HepG2 (cell line): ENCODE data around the gene SLC13A2. TPM values are rescaled to one million over a fixed set of nuclear protein-coding genes. Genes with fewer than 3 reads are reported as not detected.

Source experiments
- ATAC-seq: fragments of 200-7000 bp; cut with Tn5 transposase; 3 replicates; pipeline ENCODE4 v1.9.1; 2020; ENCODE audit warnings: mild to moderate bottlenecking, moderate library complexity
- BruUV-seq: library from RNA; stranded (reverse); fragments of 400-500 nt; replicated peaks from 2 replicates; lab custom pipeline; 2021; lab: Mats Ljungman, UMichigan
- CTCF ChIA-PET: fragments of 300-600 bp; formaldehyde crosslinking; extraction: SDS; loops from one replicate; lab custom pipeline; 2021; ENCODE audit warnings: low total read pairs, inconsistent platforms, low intra/inter-chr PET ratio; lab: Yijun Ruan, JAX
- POLR2A ChIA-PET: fragments of 350-600 bp; sonication (Branson Sonifier 250); formaldehyde crosslinking; loops from one replicate; lab custom pipeline; 2020; ENCODE audit warnings: antibody characterized with exemption, inconsistent platforms; lab: Yijun Ruan, JAX
- DNase-seq: peaks from one replicate; pipeline ENCODE4 v3.0.0-alpha.2; 2015; ENCODE audit warnings: low spot score
- FAIRE-seq: peaks from 3 replicates; lab custom pipeline; 2011; peaks lifted over from hg19 to GRCh38; lab: Jason Lieb, UNC
- H2AFZ ChIP-seq: one replicate; pipeline ENCODE4 v1.6.1; 2011; ENCODE audit warnings: low read length, inconsistent platforms
- H3K27ac ChIP-seq: fragments of 300-600 bp; 3 replicates; pipeline ENCODE4 v1.8.0; 2011; ENCODE audit warnings: mixed run types, mild to moderate bottlenecking, mixed read lengths, low read length, inconsistent platforms; ENCODE audit not compliant: insufficient read depth; ENCODE audit errors: extremely low read length
- H3K27me3 ChIP-seq, 2 experiments: fragments of 200-600 bp in 1 of 2; 2 replicates in 1 of 2; 3 replicates in 1 of 2; pipeline versions ENCODE4 v1.6.0 to v1.8.0; 2011; ENCODE audit warnings: low read length in 2 of 2, mild to moderate bottlenecking in 2 of 2, moderate library complexity in 2 of 2, inconsistent platforms in 1 of 2; ENCODE audit not compliant: insufficient read depth in 2 of 2, control insufficient read depth in 1 of 2
- H3K36me3 ChIP-seq, 2 experiments: fragments of 200-600 bp in 1 of 2; replicated peaks in 1 of 2; 2 replicates in 1 of 2; 3 replicates in 1 of 2; pipeline versions ENCODE4 v1.5.1 to v1.8.0; 2011; ENCODE audit warnings: low read length in 2 of 2, inconsistent platforms in 1 of 2; ENCODE audit not compliant: insufficient read depth in 2 of 2, control insufficient read depth in 1 of 2
- H3K4me1 ChIP-seq: 2 replicates; pipeline ENCODE4 v1.5.1; 2012; ENCODE audit warnings: low read length, inconsistent platforms; ENCODE audit not compliant: insufficient read depth
- H3K4me2 ChIP-seq: 2 replicates; pipeline ENCODE4 v1.6.0; 2011; ENCODE audit warnings: low read depth, low read length, inconsistent platforms
- H3K4me3 ChIP-seq, 3 experiments: fragments of 200-600 bp in 1 of 3; sonication (generic), shearing (Covaris generic) in 1 of 3; replicated peaks in 1 of 3; 2 replicates each; pipeline ENCODE4 v1.5.1; 2011 to 2016; ENCODE audit warnings: low read length in 3 of 3, inconsistent platforms in 2 of 3, low read depth in 2 of 3, mild to moderate bottlenecking in 2 of 3, control low read depth in 1 of 3, mixed read lengths in 1 of 3; ENCODE audit not compliant: insufficient read depth in 1 of 3
- H3K79me2 ChIP-seq: one replicate; pipeline ENCODE4 v1.6.1; 2011; ENCODE audit warnings: low read length, inconsistent platforms; ENCODE audit not compliant: insufficient read depth
- H3K9ac ChIP-seq: 2 replicates; pipeline ENCODE4 v1.6.0; 2011; ENCODE audit warnings: mild to moderate bottlenecking, low read depth, low read length, inconsistent platforms; ENCODE audit not compliant: insufficient read depth
- H3K9me3 ChIP-seq: 2 replicates; pipeline ENCODE4 v1.5.1; 2012; ENCODE audit warnings: mild to moderate bottlenecking, low read length
- H4K20me1 ChIP-seq: 2 replicates; pipeline ENCODE4 v1.6.0; 2011; ENCODE audit warnings: inconsistent platforms, mild to moderate bottlenecking, low read length, moderate library complexity; ENCODE audit not compliant: insufficient read depth
- KLF13 ChIP-seq: sonication (generic); formaldehyde crosslinking; IDR thresholded peaks from 2 replicates; pipeline ENCODE4 v1.4.0; 2020; ENCODE audit warnings: mild to moderate bottlenecking, missing genetic modification reagents
- RARA ChIP-seq: IDR thresholded peaks from 2 replicates; pipeline ENCODE4 v1.6.1; 2016; ENCODE audit warnings: missing genetic modification reagents, missing compliant biosample characterization
- REXO4 ChIP-seq: sonication (generic); formaldehyde crosslinking; IDR thresholded peaks from 2 replicates; pipeline ENCODE4 v1.8.0; 2022; ENCODE audit warnings: missing genetic modification reagents, mild to moderate bottlenecking, borderline replicate concordance
- SKI ChIP-seq: fragments of 450-650 bp; IDR thresholded peaks from one replicate; pipeline ENCODE4 v1.6.1; 2018; ENCODE audit warnings: mild to moderate bottlenecking; ENCODE audit not compliant: partially characterized antibody
- SMAD3 ChIP-seq: sonication (generic); formaldehyde crosslinking; IDR thresholded peaks from 2 replicates; pipeline ENCODE4 v1.4.0; 2020; ENCODE audit warnings: missing genetic modification reagents
- SMARCC2 ChIP-seq: fragments of 450-650 bp; IDR thresholded peaks from 2 replicates; pipeline ENCODE4 v1.6.1; 2017; ENCODE audit warnings: antibody characterized with exemption, mild to moderate bottlenecking
- THYN1 ChIP-seq: sonication (generic); formaldehyde crosslinking; IDR thresholded peaks from 2 replicates; pipeline ENCODE4 v1.8.1; 2023; ENCODE audit warnings: low read depth, mild to moderate bottlenecking, moderate library complexity, missing genetic modification reagents, borderline replicate concordance
- TOE1 ChIP-seq: sonication (generic); formaldehyde crosslinking; IDR thresholded peaks from 2 replicates; pipeline ENCODE4 v1.4.0; 2020; ENCODE audit warnings: mild to moderate bottlenecking, missing genetic modification reagents
- ZNF30 ChIP-seq: sonication (generic); formaldehyde crosslinking; IDR thresholded peaks from 2 replicates; pipeline ENCODE4 v1.5.0; 2020; ENCODE audit warnings: mild to moderate bottlenecking, missing genetic modification reagents
- ZNF446 ChIP-seq: sonication (generic); formaldehyde crosslinking; IDR thresholded peaks from 2 replicates; pipeline ENCODE4 v1.5.0; 2020; ENCODE audit warnings: mild to moderate bottlenecking, missing genetic modification reagents
- ZNF614 ChIP-seq: IDR thresholded peaks from 2 replicates; pipeline ENCODE4 v1.6.1; 2018; ENCODE audit warnings: missing biosample characterization, missing genetic modification reagents, inconsistent platforms, borderline replicate concordance
- WGBS: methylation state at CpG from one replicate; pipeline ENCODE4 v1.1.6; 2017; ENCODE audit warnings: low lambda C conversion rate; 5-methylcytosine and 5-hydroxymethylcytosine counted together
- in situ Hi-C: cut with HindIII; loops from 2 replicates; pipeline ENCODE4 v1.10.0; 2017; ENCODE audit warnings: low pct_unique_long_range_greater_than_20kb; ENCODE audit not compliant: extremely low pct_ligation_motif_present
- intact Hi-C: fragments of 100-400 bp; cut with micrococcal nuclease; formaldehyde crosslinking; loops from one replicate; pipeline ENCODE4 v1.10.0; 2022; ENCODE audit not compliant: unreplicated experiment
- polyA plus RNA-seq, 8 experiments: library from polyadenylated mRNA; depleted of rRNA in 3 of 8; stranded (reverse) in 7 of 8; unstranded in 1 of 8; fragments of >200 nt; fragmentation: Illumina TruSeq in 4 of 8; extraction: Trizol in 4 of 8; gene quantifications; 2 replicates each; pipeline versions ENCODE4 v1.2.1 to v1.2.3, GENCODE V29; 2011 to 2016; ENCODE audit warnings: low read depth in 4 of 8, missing spikeins in 1 of 8, mixed read lengths in 1 of 8; ENCODE audit not compliant: insufficient read depth in 1 of 8
- total RNA-seq, 5 experiments: library from RNA; depleted of rRNA; stranded (reverse); fragments of >200 nt; fragmentation: Illumina TruSeq; extraction: Trizol; gene quantifications; 2 replicates each; pipeline ENCODE4 v1.2.3, GENCODE V29; 2016; ENCODE audit warnings: low read depth in 1 of 5
- TF ChIP-seq, protein P1 (sequence below): sonication (generic); formaldehyde crosslinking; IDR thresholded peaks from 2 replicates; pipeline ENCODE4 v1.8.1; 2023; ENCODE audit warnings: mild to moderate bottlenecking, inconsistent platforms, moderate library complexity, missing genetic modification reagents, borderline replicate concordance
- TF ChIP-seq, protein P2 (sequence below): sonication (generic); formaldehyde crosslinking; IDR thresholded peaks from 2 replicates; pipeline ENCODE4 v1.8.0; 2022; ENCODE audit warnings: missing genetic modification reagents, mild to moderate bottlenecking, moderate library complexity, borderline replicate concordance
- TF ChIP-seq, protein P3 (sequence below): sonication (generic); formaldehyde crosslinking; IDR thresholded peaks from 2 replicates; pipeline ENCODE4 v1.5.1; 2020; ENCODE audit warnings: mild to moderate bottlenecking, missing genetic modification reagents
- TF ChIP-seq, protein P4 (sequence below): IDR thresholded peaks from 2 replicates; pipeline ENCODE4 v1.6.1; 2018; ENCODE audit warnings: missing genetic modification reagents, mild to moderate bottlenecking, missing compliant biosample characterization

Gene SLC13A2
- total and polyA plus RNA-seq, 2 of the 13 experiments (the other 11 are each of a cell fraction or from before 2014, with no cell fraction given), result 0.07 TPM; not detected in 1

DNA sequence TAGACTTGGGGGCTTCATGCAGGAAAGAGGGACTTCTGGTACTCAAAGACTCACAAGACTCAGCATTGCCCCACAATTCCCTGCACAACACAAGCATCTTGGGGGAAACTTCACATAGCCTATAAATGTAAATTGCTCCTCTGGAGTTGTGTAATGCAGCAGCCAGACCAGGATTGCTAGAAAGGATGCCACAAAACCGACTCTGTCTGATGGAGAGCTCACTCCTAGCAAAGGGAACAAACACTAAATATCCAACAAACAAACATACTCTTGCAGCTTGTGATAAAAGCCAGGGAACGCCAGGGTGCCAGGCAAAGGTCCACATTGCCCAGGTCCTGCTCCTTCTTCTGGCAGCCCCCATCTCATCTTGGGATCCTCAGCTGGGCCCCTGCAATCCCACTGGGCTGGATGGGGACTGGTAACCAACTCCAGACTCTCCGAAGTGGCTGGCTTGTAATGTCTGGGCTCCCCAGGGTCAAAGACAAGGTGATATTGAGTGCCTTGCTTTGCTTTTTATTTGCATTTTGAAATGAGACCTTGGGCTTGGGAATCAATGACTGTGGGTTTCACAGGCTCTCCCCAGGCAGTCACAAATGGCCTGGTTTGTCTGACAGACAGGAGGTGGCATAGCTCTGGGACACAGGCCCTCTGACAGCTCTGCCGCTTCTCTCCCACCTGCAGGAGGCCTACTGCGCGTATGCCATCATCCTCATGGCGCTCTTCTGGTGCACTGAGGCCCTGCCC lies 15.3 kb downstream of the SLC13A2 start (continued):
- TF ChIP-seq, protein P1, sequence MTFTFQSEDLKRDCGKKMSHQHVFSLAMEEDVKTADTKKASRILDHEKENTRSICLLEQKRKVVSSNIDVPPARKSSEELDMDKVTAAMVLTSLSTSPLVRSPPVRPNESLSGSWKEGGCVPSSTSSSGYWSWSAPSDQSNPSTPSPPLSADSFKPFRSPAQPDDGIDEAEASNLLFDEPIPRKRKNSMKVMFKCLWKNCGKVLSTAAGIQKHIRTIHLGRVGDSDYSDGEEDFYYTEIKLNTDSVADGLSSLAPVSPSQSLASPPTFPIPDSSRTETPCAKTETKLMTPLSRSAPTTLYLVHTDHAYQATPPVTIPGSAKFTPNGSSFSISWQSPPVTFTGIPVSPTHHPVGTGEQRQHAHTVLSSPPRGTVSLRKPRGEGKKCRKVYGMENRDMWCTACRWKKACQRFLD (CRISPR knock-in tag), result no peak
- no peak for TF ChIP-seq TOE1
- peak; percentile 86 for TF ChIP-seq SKI
- peak; percentile 56 for TF ChIP-seq RARA (CRISPR knock-in tag)
- TF ChIP-seq, protein P2, sequence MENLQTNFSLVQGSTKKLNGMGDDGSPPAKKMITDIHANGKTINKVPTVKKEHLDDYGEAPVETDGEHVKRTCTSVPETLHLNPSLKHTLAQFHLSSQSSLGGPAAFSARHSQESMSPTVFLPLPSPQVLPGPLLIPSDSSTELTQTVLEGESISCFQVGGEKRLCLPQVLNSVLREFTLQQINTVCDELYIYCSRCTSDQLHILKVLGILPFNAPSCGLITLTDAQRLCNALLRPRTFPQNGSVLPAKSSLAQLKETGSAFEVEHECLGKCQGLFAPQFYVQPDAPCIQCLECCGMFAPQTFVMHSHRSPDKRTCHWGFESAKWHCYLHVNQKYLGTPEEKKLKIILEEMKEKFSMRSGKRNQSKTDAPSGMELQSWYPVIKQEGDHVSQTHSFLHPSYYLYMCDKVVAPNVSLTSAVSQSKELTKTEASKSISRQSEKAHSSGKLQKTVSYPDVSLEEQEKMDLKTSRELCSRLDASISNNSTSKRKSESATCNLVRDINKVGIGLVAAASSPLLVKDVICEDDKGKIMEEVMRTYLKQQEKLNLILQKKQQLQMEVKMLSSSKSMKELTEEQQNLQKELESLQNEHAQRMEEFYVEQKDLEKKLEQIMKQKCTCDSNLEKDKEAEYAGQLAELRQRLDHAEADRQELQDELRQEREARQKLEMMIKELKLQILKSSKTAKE (CRISPR knock-in tag), result 0 out of 2 replicates have a peak, but pooled peaks have one; percentile 30

DNA sequence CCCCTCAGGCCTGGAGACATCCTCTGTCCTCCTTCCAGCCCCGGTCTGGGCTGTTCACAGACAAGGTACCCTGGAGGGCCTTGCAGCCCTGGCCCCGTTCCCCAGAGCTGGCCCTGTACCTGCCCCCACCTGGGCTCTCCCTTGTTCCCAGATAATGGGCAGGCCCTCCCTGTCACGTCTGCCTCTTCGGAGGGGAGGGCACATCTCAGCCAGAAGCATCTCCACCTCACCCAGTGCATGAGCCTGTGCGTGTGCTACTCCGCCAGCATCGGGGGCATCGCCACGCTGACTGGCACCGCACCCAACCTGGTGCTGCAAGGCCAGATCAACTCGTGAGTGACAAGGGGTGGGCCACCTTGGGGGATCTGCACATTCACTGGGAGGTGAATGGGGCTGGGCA lies 17.8 kb downstream of the SLC13A2 start:
- in situ Hi-C loops (loop anchor here (5.0 kb wide), 1 partner anchor 121 kb away; the partner anchor contains the start of gene RSKR), intact Hi-C loops (no loop called here)
- Histone ChIP-seq H3K4me2 (no peak overlapping the region), H3K27ac (no peak overlapping the region), H4K20me1 (no peaks in the 10 kb centered on the region; the same call in 1 of the 2 replicates), H3K27me3 (peaks cover 0 to 6% of the 10 kb centered on the region in 2 experiments; a peak in 1 of 5 replicates), H3K4me1 (peaks cover 48% of the 10 kb centered on the region), H3K36me3 (no peaks in the 10 kb centered on the region), H3K9ac (no peak overlapping the region), H3K4me3 (no peak overlapping the region), H3K79me2 (no peaks in the 10 kb centered on the region), H2AFZ (no peak overlapping the region), H3K9me3 (no peaks in the 10 kb centered on the region)
- no TSS peak for BruUV-seq
- ATAC-seq (no peak), DNase-seq (no peak), FAIRE-seq (no peak)
- CTCF ChIA-PET, result no interaction called here
- TF ChIP-seq REXO4 (no peak), SMARCC2 (no peak), KLF13 (CRISPR knock-in tag) (no peak), ZNF30 (no peak), ZNF446 (CRISPR knock-in tag) (no peak), SMAD3 (no peak), THYN1 (CRISPR knock-in tag) (no peak), ZNF614 (CRISPR knock-in tag) (no peak)
- TF ChIP-seq, protein P3, sequence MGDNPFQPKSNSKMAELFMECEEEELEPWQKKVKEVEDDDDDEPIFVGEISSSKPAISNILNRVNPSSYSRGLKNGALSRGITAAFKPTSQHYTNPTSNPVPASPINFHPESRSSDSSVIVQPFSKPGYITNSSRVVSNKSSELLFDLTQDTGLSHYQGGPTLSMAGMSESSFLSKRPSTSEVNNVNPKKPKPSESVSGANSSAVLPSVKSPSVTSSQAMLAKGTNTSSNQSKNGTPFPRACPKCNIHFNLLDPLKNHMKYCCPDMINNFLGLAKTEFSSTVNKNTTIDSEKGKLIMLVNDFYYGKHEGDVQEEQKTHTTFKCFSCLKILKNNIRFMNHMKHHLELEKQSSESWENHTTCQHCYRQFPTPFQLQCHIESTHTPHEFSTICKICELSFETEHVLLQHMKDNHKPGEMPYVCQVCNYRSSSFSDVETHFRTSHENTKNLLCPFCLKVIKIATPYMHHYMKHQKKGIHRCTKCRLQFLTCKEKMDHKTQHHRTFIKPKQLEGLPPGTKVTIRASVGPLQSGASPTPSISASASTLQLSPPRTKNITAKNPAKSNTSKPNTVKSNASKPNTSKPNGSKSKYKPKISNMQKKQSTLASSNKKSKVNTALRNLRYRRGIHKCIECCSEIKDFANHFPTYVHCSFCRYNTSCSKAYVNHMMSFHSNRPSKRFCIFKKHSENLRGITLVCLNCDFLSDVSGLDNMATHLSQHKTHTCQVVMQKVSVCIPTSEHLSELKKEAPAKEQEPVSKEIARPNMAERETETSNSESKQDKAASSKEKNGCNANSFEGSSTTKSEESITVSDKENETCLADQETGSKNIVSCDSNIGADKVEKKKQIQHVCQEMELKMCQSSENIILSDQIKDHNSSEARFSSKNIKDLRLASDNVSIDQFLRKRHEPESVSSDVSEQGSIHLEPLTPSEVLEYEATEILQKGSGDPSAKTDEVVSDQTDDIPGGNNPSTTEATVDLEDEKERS (CRISPR knock-in tag), result no peak
- TF ChIP-seq, protein P4, sequence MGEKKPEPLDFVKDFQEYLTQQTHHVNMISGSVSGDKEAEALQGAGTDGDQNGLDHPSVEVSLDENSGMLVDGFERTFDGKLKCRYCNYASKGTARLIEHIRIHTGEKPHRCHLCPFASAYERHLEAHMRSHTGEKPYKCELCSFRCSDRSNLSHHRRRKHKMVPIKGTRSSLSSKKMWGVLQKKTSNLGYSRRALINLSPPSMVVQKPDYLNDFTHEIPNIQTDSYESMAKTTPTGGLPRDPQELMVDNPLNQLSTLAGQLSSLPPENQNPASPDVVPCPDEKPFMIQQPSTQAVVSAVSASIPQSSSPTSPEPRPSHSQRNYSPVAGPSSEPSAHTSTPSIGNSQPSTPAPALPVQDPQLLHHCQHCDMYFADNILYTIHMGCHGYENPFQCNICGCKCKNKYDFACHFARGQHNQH (CRISPR knock-in tag), result no peak
- WGBS, result no CpG with 5 or more reads among the region's 11 CpGs
- POLR2A ChIA-PET, result no interaction called here
